Activated CD8-positive, alpha-beta memory T cell treated with anti-CD3 and anti-CD28 coated beads, Interleukin-2, amount 10 ng/mL, durations not matched to agents 7 days and 5 days (primary cell): ENCODE data around the gene METTL13. TPM values are rescaled to one million over a fixed set of nuclear protein-coding genes. Genes with fewer than 3 reads are reported as not detected.

ENCODE experiments used
- ATAC-seq: fragments of 150-1000 bp; cut with Tn5 transposase; one replicate; pipeline ENCODE4 v1.10.0; 2021; ENCODE audit warnings: moderate library complexity
- CTCF ChIA-PET: fragments of 350-600 bp; sonication (Branson Sonifier 250); formaldehyde crosslinking; loops from one replicate; lab custom pipeline; 2021; ENCODE audit warnings: antibody characterized with exemption; lab: Charles Lee
- DNase-seq: peaks from one replicate; pipeline ENCODE4 v3.0.0-alpha.2; 2020
- H3K27ac Mint-ChIP-seq: one replicate; pipeline ENCODE4 v1.8.0; 2021; ENCODE audit warnings: mild to moderate bottlenecking, mixed read lengths
- H3K27me3 Mint-ChIP-seq: one replicate; pipeline ENCODE4 v1.8.0; 2021; ENCODE audit warnings: mixed read lengths
- H3K36me3 Mint-ChIP-seq: one replicate; pipeline ENCODE4 v1.8.0; 2021; ENCODE audit warnings: mild to moderate bottlenecking, mixed read lengths
- H3K4me1 Mint-ChIP-seq: one replicate; pipeline ENCODE4 v1.8.0; 2021; ENCODE audit warnings: mixed read lengths
- H3K4me3 Mint-ChIP-seq: one replicate; pipeline ENCODE4 v1.8.0; 2021; ENCODE audit warnings: mild to moderate bottlenecking, moderate library complexity, mixed read lengths
- H3K9me3 Mint-ChIP-seq: one replicate; pipeline ENCODE4 v1.8.0; 2022; ENCODE audit warnings: low read depth, mixed read lengths
- total RNA-seq, 2 experiments: library from RNA; stranded (reverse); gene quantifications; one replicate each; pipeline ENCODE4 v1.2.3, GENCODE V29; 2021

The METTL13 gene
- total RNA-seq, 2 experiments from 2014 or later, result 47.0 to 56.4 TPM

DNA sequence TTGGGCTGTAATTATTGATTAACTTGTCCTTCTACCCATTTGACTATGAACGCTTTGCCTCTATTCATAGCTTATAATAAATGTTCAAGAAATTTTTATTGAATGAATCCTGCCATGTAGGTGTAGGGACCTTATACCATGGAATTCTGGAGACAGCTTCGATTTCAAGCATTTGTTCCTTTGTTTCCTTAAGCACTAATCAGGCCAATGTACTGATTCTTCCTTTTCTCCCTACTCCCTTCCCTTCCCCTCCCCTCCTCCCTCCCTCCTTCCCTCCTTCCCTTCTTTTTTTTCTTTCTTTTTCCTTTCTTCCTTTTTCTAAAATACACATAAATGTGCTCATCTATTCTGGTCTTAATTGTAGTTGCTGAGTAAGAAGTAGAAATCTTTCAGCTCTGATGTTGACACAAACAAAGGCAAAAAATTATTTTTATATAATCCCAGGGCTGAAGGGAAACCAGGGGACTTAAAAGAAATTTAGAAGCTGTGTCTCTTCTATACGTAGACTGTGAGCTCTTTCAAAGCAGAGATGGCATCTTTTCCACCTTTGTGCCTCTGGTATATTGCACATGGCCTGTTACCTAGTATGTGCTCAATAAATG, 34.9 kb downstream of the METTL13 start:
- ATAC-seq, result no peak
- Mint-ChIP-seq H3K27ac (no peak overlapping the region), H3K9me3 (no peaks in the 10 kb centered on the region), H3K4me3 (no peak overlapping the region), H3K27me3 (no peaks in the 10 kb centered on the region), H3K4me1 (peaks cover 21% of the 10 kb centered on the region), H3K36me3 (peaks cover 1% of the 10 kb centered on the region)
- CTCF ChIA-PET, result interaction anchor here (1.2 kb wide), 1 partner anchor 172 kb away, joined by 3 read pairs; no protein-coding TSS in a partner anchor
- no peak for DNase-seq

DNA sequence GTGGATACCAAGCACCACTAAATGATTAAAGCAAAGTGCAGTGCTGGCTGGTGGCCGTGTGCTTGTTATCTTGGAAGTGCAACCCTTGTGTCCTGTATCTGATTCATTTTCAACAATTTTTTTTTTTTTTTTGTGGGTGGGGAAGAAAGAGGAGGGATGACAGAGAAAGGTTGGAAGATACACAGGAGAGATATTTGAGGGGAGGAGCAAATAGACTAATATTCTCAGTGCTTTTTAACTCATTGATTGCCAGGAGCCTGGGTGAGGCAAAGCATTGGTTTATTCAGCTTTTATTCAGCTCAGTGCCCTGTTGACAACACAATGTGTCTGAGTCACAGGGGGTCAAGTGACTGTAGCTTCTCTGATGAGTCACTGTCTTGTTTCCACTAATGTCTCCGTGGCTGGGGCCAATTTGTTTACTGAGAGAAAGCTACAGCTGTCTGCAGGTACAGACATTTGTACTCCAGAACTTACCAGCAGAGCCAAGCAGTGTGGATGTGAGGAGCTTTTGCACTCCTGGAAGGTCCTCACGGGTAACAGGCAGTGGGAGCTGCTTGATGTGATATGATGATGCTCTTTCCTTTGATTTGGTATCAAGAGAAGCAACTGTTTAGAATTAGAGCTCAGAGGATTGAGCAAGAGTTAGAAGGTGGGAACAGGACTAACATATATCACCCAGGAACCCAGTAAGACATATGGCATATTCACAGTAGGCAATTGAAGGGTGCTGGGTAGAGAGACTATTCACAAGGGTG, 36.2 kb downstream of the METTL13 start:
- Mint-ChIP-seq H3K9me3 (no peaks in the 10 kb centered on the region), H3K4me3 (no peak overlapping the region), H3K27me3 (no peaks in the 10 kb centered on the region), H3K36me3 (peaks cover 1% of the 10 kb centered on the region), H3K27ac (peak overlapping the region; percentile 65), H3K4me1 (peaks cover 21% of the 10 kb centered on the region)
- ATAC-seq (peak; percentile 97), DNase-seq (peak; percentile 77)
- CTCF ChIA-PET, result interaction anchor here (0.6 to 1.2 kb wide), 2 partner anchors 163 to 173 kb away, joined by 3 to 4 read pairs; no protein-coding TSS in a partner anchor

GRCh38 chr1:171819946-171820345, 38.5 kb downstream of the METTL13 start:
- Mint-ChIP-seq H3K27me3 (no peaks in the 10 kb centered on the region), H3K4me3 (no peak overlapping the region), H3K9me3 (peaks cover 2% of the 10 kb centered on the region), H3K27ac (no peak overlapping the region), H3K36me3 (peaks cover 3% of the 10 kb centered on the region), H3K4me1 (peaks cover 17% of the 10 kb centered on the region)
- CTCF ChIA-PET, result no interaction called here
- no peak for ATAC-seq
- no peak for DNase-seq

- peaks cover 24% of the 10 kb centered on the region for H3K36me3 Mint-ChIP-seq
- no peaks in the 10 kb centered on the region for H3K27me3 Mint-ChIP-seq
- CTCF ChIA-PET, result no interaction called here
These were observed 45.5 kb downstream of the METTL13 start for GRCh38 chr1:171826973-171827372.

DNA sequence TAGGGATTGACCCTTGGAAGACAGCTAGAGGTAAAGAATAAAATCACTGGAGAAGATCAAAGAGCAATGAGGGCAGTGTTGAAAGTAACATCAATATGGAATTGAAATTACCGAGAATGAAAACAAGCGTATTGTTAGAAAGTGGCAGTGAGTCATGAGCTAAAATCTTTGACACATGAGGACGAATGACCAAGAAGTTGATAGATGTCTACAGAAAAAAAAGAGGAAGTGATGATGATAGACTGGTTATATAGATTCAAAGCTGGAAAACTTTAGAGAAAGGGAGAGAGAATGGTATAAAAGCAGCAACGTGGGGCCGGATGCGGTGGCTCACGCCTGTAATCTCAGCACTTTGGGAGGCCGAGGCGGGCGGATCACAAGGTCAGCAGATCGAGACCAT, 47.3 kb downstream of the METTL13 start:
- no peaks in the 10 kb centered on the region for H3K4me1 Mint-ChIP-seq
- CTCF ChIA-PET, result no interaction called here
- ATAC-seq, result no peak
- H3K27me3 Mint-ChIP-seq, result no peaks in the 10 kb centered on the region
- H3K36me3 Mint-ChIP-seq, result peaks cover 24% of the 10 kb centered on the region
- DNase-seq, result no peak
- no peak overlapping the region for H3K27ac Mint-ChIP-seq
- H3K9me3 Mint-ChIP-seq, result peaks cover 24% of the 10 kb centered on the region
- H3K4me3 Mint-ChIP-seq, result no peak overlapping the region

More at GRCh38 chr1:171826973-171827372, 45.5 kb downstream of the METTL13 start:
- DNase-seq, result no peak
- no peak for ATAC-seq
- Mint-ChIP-seq H3K9me3 (peaks cover 24% of the 10 kb centered on the region), H3K27ac (no peak overlapping the region), H3K4me1 (no peaks in the 10 kb centered on the region), H3K4me3 (no peak overlapping the region)

GRCh38 chr1:171833091-171833825, 51.8 kb downstream of the METTL13 start:
- DNase-seq, result no peak
- no peak for ATAC-seq
- Mint-ChIP-seq H3K27me3 (no peaks in the 10 kb centered on the region), H3K36me3 (peaks cover 6% of the 10 kb centered on the region), H3K4me1 (no peaks in the 10 kb centered on the region), H3K9me3 (peaks cover 6% of the 10 kb centered on the region), H3K4me3 (no peak overlapping the region), H3K27ac (no peak overlapping the region)
- CTCF ChIA-PET, result no interaction called here

DNA sequence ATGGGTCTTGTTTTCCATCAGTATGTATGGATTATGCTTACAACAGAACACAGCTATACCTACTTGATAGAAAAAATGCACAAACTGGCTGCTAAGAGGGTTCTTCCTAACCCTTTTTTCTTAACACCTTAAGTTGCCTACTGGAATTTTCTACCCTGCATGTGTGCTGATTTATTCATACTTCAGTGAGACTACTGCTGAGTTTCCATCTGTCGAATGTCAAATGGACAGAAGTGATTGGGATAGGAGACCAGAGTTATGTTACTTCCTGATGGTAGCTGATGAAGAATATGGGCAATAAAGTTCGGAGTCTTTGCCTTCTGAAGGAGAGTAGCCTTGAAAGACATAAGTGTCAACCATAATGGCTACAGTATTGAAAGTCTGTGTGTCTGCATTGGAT, 53.4 kb downstream of the METTL13 start:
- H3K9me3 Mint-ChIP-seq, result no peaks in the 10 kb centered on the region
- peaks cover 2% of the 10 kb centered on the region for H3K27me3 Mint-ChIP-seq
- no peak overlapping the region for H3K27ac Mint-ChIP-seq
- DNase-seq, result no peak
- H3K4me1 Mint-ChIP-seq, result no peaks in the 10 kb centered on the region
- CTCF ChIA-PET, result interaction anchor here (1.6 kb wide), 1 partner anchor 190 kb away, joined by 4 read pairs; no protein-coding TSS in a partner anchor
- no peak overlapping the region for H3K4me3 Mint-ChIP-seq
- ATAC-seq, result no peak
- no peaks in the 10 kb centered on the region for H3K36me3 Mint-ChIP-seq

DNA sequence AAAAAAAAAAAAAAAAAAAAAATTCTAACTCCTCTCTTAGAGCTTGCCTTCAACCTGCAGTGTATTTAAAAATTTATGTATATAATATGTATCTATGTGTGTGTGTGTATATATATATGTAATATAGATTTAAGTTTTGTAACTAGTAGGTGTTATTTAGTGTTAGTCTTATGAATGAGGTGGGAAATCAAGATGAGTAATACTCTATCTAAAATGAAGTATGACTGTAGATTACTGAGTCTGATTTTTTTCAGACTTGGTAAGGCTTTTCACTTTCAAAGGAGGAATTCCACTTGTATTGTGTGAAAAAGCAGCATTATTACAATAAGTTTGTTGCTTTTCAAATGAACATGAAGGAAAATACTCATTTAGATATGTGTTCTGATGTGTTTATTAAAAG, 54.4 kb downstream of the METTL13 start:
- Mint-ChIP-seq H3K4me1 (peaks cover 5% of the 10 kb centered on the region), H3K27ac (no peak overlapping the region), H3K27me3 (peaks cover 2% of the 10 kb centered on the region), H3K36me3 (no peaks in the 10 kb centered on the region), H3K9me3 (no peaks in the 10 kb centered on the region), H3K4me3 (no peak overlapping the region)
- ATAC-seq, result no peak
- no peak for DNase-seq
- CTCF ChIA-PET, result interaction anchor here (0.7 to 1.6 kb wide), 2 partner anchors 191 to 1812 kb away, joined by 3 to 4 read pairs; no protein-coding TSS in a partner anchor

DNA sequence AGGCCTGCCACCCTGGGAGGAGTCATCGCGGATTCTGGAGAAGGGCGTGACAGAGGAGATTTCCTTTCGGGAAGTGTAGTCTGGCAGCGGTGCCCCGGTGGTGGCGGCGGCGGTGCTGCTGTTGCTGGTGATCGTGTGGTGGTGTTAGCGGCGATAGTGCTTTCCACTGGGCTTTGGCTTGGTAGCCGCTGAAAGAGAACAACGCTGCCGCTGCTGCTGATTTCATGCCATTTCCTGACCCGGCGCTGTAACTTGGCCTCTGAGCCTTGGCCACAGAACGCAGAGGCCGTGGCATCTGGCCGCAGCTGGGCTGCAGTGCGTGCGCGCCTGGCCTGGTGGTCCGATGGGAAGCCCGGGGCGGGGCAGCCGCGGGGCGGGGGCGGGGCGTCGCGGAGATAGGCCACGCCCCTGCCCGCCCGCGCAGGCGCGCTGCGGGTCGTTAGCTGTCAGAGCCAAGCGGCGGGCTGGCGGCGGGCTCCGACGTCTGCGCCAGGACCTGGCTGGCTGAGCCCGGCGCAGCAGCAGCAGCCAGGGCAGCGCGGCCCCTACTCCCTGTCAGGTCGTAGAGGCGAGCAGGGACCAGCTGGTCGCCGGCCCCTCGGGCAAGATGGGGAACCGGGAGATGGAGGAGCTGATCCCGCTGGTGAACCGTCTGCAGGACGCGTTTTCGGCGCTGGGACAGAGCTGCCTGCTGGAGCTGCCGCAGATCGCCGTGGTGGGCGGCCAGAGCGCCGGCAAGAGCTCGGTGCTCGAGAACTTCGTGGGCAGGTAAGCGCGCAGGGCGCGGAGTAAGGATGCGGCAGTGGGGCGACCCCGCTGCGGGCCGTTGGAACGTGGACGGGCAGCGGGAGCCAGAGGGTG, 59.8 kb downstream of the METTL13 start, which contains the start of gene DNM3:
Gene DNM3 (plus strand): TSS at position 449 of the 861 bp plus-strand sequence. CDS start 159 bp downstream, at position 608.
- Mint-ChIP-seq H3K4me3 (peak within 1 kb of the TSS; percentile 78), H3K4me1 (peaks cover 15% of the 10 kb centered on the region), H3K27me3 (peaks cover 26% of the 10 kb centered on the region), H3K36me3 (no peaks in the 10 kb centered on the region), H3K27ac (peak within 1 kb of the TSS; percentile 42), H3K9me3 (no peaks in the 10 kb centered on the region)
- DNase-seq (peak; percentile 78), ATAC-seq (peak; percentile 96)
- CTCF ChIA-PET, result interaction anchor here (1.0 to 1.4 kb wide), 3 partner anchors 41 to 197 kb away, joined by 3 to 6 read pairs (median 4); no protein-coding TSS in a partner anchor

- DNase-seq, result no peak
- peaks cover 15% of the 10 kb centered on the region for H3K4me1 Mint-ChIP-seq
- peaks cover 26% of the 10 kb centered on the region for H3K27me3 Mint-ChIP-seq
- H3K4me3 Mint-ChIP-seq, result peak overlapping the region; percentile 78
- H3K9me3 Mint-ChIP-seq, result no peaks in the 10 kb centered on the region
- no peak overlapping the region for H3K27ac Mint-ChIP-seq
- ATAC-seq, result peak; percentile 1
- no peaks in the 10 kb centered on the region for H3K36me3 Mint-ChIP-seq
- CTCF ChIA-PET, result interaction anchor here (1.0 to 2.4 kb wide), 5 partner anchors 40 to 197 kb away, joined by 3 to 6 read pairs (median 4); no protein-coding TSS in a partner anchor
These were observed 60.7 kb downstream of the METTL13 start for GRCh38 chr1:171841931-171842761.

- no peak for ATAC-seq
- no peak for DNase-seq
- H3K9me3 Mint-ChIP-seq, result no peaks in the 10 kb centered on the region
- H3K27me3 Mint-ChIP-seq, result peaks cover 32% of the 10 kb centered on the region
- H3K4me1 Mint-ChIP-seq, result peaks cover 15% of the 10 kb centered on the region
- CTCF ChIA-PET, result interaction anchor here (1.4 to 2.4 kb wide), 2 partner anchors 42 to 44 kb away, joined by 4 to 5 read pairs; no protein-coding TSS in a partner anchor
- no peak overlapping the region for H3K27ac Mint-ChIP-seq
- H3K36me3 Mint-ChIP-seq, result no peaks in the 10 kb centered on the region
- H3K4me3 Mint-ChIP-seq, result no peak overlapping the region
These were observed 62.9 kb downstream of the METTL13 start for GRCh38 chr1:171844381-171844780.

DNA sequence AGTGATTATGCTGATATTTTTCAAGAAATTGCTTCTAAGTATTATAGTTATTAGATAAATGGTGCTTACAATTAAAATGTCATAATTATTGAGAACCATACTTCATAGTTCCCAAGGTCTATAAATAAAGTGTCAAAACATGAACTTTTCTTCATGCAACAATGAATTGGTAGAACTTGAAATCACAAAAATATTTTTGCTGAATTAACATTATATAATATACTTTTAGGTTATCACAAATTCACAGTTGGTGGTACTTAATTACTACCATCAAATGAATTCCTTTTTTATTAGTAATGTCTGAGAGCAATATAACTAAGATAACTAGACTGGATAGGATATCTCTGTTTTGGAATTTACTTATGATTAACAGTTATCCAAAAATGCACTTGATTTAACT, 64.5 kb downstream of the METTL13 start:
- no peak for DNase-seq
- Mint-ChIP-seq H3K4me1 (peaks cover 9% of the 10 kb centered on the region), H3K4me3 (no peak overlapping the region), H3K9me3 (no peaks in the 10 kb centered on the region), H3K27me3 (peaks cover 35% of the 10 kb centered on the region), H3K27ac (no peak overlapping the region), H3K36me3 (no peaks in the 10 kb centered on the region)
- CTCF ChIA-PET, result no interaction called here
- ATAC-seq, result no peak
